Measurements from ENCODE around the gene TTC33.

Gene TTC33

DNA sequence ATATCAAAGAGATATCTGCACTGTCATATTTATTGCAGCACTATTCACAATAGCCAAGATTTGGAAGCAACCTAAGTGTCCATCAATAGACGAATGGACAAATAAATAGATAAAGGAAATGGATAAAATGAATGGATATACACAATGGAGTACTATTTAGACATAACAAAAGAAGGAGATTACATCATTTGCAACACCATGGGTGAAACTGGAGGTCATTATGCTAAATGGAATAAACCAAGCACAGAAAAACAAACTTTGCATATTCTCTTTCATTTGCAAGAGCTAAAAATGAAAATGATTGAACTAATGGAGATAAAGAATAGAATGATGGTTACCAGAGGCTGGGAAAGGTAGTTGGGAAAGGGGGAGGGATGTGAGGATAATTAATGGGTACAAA, 231.1 kb downstream of the TTC33 start:
- DNase-seq (ENCODE audit: low read depth in 3 of 3, low spot score in 1 of 3), result no peak

DNA sequence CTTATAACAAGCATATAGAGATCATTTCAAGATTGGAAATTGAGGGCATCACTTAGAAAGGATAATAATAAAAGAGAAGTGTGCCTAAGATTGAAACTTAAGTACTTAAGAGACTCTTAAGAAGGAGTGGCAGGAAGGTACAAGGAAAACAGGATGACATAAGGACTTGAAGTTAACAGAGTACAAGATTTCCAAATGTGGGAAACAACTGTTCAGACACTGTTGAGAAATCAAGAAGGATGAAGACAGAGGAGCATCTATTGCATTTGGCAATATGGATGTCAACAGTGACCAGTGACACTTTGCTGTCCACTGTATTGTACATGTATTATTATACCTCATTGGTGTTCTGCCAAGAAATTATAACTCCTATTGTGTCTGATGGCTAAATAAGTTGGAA, 233.8 kb downstream of the TTC33 start:
- no peak for DNase-seq (ENCODE audit: low read depth in 3 of 3, low spot score in 1 of 3)

GRCh38 chr5:40521108-40521785, 234.5 kb downstream of the TTC33 start:
- no peak for DNase-seq (ENCODE audit: low read depth in 3 of 3, low spot score in 1 of 3)

- no peak for DNase-seq (ENCODE audit: low read depth in 3 of 3, low spot score in 1 of 3)
Observed at GRCh38 chr5:40518485-40518917, 237.3 kb downstream of the TTC33 start.

DNA sequence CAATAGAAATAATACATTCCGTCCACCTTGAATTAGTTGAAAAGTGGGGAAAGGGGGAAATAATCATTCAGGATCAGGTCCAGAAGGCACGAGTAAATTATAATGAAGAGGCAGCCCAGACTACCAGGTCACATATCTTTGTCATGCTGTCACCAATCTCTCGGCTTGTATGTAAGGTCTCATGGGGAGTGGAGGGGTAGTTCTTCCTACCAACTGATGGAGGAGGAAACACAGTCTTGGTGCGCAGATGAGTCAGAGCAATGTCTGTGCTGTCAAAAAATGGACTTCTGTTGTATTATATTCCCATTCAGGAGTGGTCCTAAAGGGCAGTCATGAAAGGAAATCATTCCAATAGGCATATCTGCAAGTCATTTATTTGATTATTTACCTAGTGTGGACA, 240.3 kb downstream of the TTC33 start:
- DNase-seq (ENCODE audit: low read depth in 3 of 3, low spot score in 1 of 3), result no peak

GRCh38 chr5:40514976-40515375, 240.8 kb downstream of the TTC33 start:
- DNase-seq (ENCODE audit: low read depth in 3 of 3, low spot score in 1 of 3), result no peak

DNA sequence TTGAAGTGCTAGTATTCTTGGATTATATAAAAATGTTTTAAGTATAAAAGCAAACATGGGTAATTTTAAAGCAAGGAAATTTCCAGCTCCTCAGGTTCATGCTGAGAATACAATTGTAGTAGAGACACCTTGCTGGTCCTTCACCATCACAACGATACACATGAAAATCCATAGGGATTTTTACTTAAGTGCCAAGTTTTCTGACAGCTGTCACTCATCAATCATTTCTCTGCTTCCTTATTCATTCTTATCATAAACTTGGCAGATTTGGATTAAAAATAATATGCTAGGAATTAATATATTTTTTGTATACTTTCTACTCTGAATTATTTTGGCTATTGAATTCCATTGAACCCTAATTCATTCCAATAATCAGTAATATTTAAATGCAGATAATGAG, 244.0 kb downstream of the TTC33 start:
- no peak for DNase-seq (ENCODE audit: low read depth in 3 of 3, low spot score in 1 of 3)

DNA sequence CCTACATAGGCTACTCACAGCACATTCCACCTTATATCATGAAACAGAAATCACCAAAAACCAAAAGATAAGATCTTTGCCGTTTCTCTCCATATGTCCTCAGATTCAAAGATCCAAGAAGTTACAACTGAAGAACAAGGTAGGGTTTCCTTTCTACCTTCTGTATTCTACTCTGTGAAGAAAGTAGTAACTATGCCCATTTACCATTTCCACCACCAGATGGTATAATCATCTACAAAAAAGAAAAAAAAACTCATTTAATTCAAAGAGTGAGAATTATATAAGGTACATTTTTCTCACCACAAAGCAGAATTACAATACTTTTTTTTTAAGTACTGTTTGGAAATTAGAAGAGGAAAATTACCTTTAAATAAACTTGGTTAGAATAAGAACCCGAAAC, 248.7 kb downstream of the TTC33 start:
- DNase-seq (ENCODE audit: low read depth in 3 of 3, low spot score in 1 of 3), result no peak

DNA sequence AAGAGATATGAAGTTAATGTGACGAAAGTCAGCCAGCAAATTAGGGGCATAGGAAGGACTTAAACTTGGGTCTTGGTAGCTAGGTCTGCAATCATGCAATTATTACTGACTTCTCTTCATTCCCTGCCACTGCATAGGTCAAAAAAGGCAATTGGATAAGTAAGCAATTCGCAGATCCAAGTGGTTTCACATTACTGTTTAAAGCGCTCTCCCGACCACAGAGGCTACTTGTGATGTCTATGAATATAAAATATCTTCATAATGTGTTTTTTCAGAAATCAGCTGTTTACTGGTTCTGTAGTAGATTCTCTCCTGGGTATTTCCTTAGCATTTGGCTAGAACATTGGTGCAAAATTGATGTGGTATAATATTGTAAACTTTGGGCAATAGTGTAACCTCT, 250.7 kb downstream of the TTC33 start:
- DNase-seq (ENCODE audit: low read depth in 3 of 3, low spot score in 1 of 3), result no peak

GRCh38 chr5:40503439-40503838, 252.3 kb downstream of the TTC33 start:
- DNase-seq (ENCODE audit: low read depth in 3 of 3, low spot score in 1 of 3), result no peak

DNA sequence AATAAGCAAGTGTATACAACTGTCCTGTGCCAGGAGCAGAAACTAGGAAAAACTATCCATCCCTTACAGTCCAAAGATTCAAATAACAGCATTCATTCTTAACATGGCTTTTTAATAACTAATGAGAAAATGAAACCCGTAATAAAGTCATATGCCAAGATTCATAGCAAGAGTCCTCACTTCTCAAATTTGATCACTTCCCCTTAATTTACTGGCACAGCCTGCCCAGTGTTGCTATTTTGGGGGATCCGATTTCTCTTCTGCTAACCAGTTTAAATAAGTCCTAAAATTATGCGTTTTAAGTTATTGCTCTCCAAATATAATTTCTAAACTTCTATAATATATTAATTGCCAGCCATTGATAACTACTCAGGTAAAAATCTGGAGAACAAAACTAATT, 253.0 kb downstream of the TTC33 start:
- DNase-seq (ENCODE audit: low read depth in 3 of 3, low spot score in 1 of 3), result no peak

DNA sequence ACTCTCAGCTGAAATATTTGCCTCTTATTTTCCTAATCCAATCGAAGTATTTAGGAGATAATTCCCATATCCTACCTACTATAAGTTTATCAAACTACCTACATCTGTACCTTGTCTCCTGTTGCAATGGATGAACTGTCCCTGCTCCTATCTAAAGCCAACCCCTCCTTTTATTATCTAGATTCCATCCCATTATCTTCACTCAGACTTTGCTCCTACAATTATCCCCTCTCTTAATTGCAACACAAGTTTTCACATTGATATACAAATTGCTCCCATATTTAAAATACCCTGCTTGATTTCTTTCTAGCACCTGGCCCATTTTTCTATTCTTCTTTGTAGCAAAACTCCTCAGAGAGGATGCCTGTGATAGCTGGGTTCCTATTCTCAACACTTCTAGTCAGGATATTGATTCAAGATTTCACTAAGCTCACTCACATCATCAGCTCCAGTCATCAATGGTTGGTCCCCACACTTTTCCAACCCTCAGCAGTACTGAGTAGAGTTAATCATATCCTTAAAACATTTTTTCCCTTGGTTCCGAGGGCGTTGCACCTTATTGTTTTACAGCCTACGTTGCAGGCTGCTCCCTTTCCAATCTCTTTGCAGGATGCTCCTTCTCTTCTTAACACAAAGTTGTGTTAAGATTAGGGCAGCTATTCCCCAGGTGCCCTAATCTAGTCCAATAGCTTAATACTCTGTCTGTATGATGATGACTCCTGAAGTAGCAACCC, 253.9 kb downstream of the TTC33 start:
- DNase-seq (ENCODE audit: low read depth in 3 of 3, low spot score in 1 of 3), result no peak

DNA sequence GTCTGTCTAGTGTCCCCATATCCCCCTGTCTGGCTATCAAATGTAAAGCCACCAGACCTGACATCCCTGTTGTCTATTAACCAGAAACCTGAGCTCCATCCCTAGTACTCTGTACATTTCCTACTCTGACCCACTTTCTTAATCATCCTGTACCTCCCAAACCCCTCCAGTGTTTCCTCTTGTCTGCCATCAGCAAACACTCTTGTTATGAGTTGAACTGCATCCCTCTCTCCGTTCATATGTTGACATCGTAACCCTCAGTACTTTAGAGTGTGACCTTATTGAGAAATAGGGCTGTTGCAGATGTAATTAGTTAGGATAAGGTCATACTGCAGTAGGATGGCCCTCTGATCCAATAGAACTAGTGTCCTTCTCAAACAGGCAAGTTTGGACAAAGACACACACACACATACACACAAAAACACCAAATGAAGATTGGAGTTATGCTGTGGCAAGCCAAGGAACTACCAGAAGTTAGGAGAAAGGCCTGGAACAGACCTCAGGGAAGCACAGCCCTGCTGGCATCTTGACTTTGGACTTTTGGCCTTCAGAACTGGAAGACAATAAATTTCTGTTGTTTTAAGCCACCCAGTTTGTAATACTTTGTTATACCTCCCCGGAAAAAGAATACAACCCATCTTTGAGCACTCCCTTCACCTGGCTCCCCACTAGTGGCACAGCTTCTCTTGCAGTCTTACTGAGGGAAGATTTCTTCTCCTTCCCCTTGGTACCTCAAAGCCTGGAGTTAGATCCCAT, 256.1 kb downstream of the TTC33 start:
- no peak for DNase-seq (ENCODE audit: low read depth in 3 of 3, low spot score in 1 of 3)

DNA sequence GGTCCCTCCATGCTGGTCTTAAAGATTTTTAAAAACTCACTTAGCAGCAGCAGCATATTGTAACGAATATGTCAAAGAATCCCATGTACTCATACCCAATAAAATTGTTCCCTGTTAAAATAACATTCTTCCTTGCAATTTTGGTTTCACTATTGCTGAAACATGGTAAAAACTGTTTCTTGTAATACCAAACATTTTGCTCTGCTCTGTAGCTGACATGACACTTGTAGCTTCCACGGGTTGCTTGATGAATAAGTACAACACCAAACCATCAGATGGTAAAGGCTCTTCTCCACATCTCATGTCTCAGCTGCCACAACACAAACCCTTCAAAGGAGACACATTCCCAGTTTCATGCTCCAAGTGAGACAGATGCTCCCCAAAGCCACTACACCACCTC, 256.8 kb downstream of the TTC33 start:
- DNase-seq (ENCODE audit: low read depth in 3 of 3, low spot score in 1 of 3), result no peak

DNA sequence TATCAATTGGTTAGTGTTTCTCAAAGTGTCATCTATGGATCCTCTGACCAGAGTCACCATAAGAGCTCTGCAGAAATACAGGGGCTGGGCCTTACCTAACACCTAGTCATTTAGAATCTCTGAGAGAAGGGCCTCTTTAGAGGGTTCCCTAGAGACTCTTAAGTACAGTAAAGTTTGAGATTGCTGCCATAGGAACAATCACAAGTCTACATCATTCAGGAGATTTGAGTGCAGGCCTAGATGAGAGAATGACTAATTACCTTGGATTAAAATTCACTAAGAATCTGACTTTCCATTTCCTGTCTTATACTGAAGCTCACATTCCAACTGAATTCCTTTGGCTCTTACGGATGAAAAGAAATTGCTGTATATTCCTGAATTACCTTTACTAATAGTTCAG, 258.2 kb downstream of the TTC33 start:
- DNase-seq (ENCODE audit: low read depth in 3 of 3, low spot score in 1 of 3), result no peak

- no peak for DNase-seq (ENCODE audit: low read depth in 3 of 3, low spot score in 1 of 3)
Observed at GRCh38 chr5:40495237-40495635, 260.5 kb downstream of the TTC33 start.

DNA sequence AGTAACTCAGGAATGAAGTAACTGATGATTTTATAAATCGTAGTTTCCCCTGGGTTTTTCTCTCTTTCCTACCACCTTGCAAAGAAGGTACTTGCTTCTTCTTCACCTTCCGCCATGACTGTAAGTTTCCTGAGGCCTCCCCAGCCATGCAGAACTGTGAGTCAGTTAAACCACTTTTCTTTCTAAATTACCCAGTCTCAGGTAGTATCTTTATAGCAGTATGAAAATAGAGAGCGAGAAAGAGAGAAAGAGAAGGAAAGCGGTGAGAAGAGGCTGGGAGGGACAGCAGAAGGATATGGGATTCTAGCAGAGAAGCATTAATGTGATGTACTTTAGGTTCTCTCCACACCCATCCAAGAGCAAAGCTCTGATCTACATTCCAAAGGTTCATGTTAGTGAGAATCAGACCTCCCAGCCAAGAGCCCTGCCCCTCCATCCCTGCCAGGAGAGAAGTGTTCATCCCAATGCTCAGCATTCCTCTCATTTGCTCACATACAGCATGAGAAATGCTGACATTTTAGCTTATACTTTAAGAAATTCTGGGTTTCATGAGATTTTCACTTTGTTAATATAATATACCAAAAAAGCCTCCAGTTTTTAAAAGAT, 261.0 kb downstream of the TTC33 start:
- DNase-seq (ENCODE audit: low read depth in 3 of 3, low spot score in 1 of 3), result no peak

DNA sequence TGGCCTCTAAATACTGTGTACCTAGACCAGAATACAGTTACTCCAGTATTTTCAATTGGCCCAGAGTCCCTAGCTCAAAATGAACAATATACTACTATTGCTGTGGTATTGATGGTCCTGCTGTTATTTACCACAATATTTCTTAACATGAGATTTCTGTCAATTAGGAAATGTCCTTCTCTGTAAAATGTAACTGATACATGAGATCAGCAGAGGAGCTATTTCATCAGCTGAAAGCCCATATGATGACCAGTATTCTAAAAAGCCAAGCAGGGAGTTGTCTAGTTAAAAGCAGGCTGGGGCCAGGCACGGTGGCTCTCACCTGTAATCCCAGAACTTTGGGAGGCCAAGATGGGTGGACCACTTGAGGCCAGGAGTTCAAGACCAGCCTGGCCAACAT, 263.7 kb downstream of the TTC33 start:
- DNase-seq (ENCODE audit: low read depth in 3 of 3, low spot score in 1 of 3), result no peak

DNA sequence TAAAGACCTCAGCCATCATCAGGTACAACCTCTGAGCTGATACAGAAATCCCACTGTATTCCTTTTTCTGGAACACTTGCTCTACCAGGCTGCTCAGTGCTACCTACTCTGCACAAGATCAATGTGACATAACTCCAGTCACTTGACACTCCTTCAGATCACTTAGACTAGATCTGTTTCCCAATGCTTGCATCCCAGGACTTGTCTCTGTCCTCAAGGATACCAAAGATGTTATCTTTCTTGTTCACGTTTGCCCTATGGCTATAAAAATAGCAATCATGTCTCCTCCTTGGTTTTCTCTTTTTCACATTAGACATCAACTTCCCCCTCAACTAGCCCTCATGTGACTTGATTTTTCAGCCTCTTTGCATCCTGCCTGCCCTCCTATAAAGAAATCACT, 264.1 kb downstream of the TTC33 start:
- DNase-seq (ENCODE audit: low read depth in 3 of 3, low spot score in 1 of 3), result no peak

GRCh38 chr5:40490464-40491111, 265.2 kb downstream of the TTC33 start:
- no peak for DNase-seq (ENCODE audit: low read depth in 3 of 3, low spot score in 1 of 3)

- DNase-seq (ENCODE audit: low read depth in 3 of 3, low spot score in 1 of 3), result no peak
Observed at GRCh38 chr5:40489421-40489820, 266.3 kb downstream of the TTC33 start.

All from stimulated activated CD4-positive, alpha-beta T cell treated with anti-CD3 and anti-CD28 coated beads, TNF-alpha, amount 100 ng/mL, for 1 hour (primary cell).